Measurements from ENCODE around the gene HOXA6.

GRCh38 chr7:27106181-27106900 is 41.2 kb downstream of the HOXA6 start:
- TF ChIP-seq CTCF (IDR thresholded peaks at IDR 0.05), result no peak
- TF ChIP-seq ZFX (IDR thresholded peaks at IDR 0.05; ENCODE audit: borderline replicate concordance), result no peak

All from 22Rv1 (cell line).